K562 (cell line): ENCODE results near the gene OPA3. TPM values are rescaled to one million over a fixed set of nuclear protein-coding genes. Genes with fewer than 3 reads are reported as not detected.

Experiments used
- ADNP ChIP-seq: fragments of 200-800 bp; sonication (Bioruptor generic); IDR thresholded peaks from 2 replicates; pipeline ENCODE4 v1.6.1; 2016; ENCODE audit warnings: missing genetic modification characterization, missing compliant biosample characterization
- BRD4 ChIP-seq: fragments of 200-600 bp; sonication (generic); IDR thresholded peaks from 2 replicates; pipeline ENCODE4 v1.6.1; 2017; ENCODE audit warnings: inconsistent platforms
- COPS2 ChIP-seq: fragments of 450-650 bp; conservative IDR thresholded peaks from 2 replicates; pipeline ENCODE4 v1.6.1; 2016; ENCODE audit warnings: mild to moderate bottlenecking, moderate library complexity
- DPF2 ChIP-seq: fragments of 450-650 bp; IDR thresholded peaks from 2 replicates; pipeline ENCODE4 v1.6.1; 2016
- GTF2A2 ChIP-seq: IDR thresholded peaks from 2 replicates; pipeline ENCODE4 v1.6.1; 2016; ENCODE audit warnings: mild to moderate bottlenecking, missing genetic modification characterization, missing compliant biosample characterization
- KDM4B ChIP-seq, 2 experiments: fragments of 450-650 bp in 1 of 2; sonication (generic) in 1 of 2; IDR thresholded peaks; 2 replicates each; pipeline ENCODE4 v1.6.1; 2016 to 2017; ENCODE audit warnings: borderline replicate concordance in 2 of 2, antibody characterized with exemption in 1 of 2, low read depth in 1 of 2, mild to moderate bottlenecking in 1 of 2
- LARP7 ChIP-seq: fragments of 450-650 bp; IDR thresholded peaks from 2 replicates; pipeline ENCODE4 v1.6.1; 2016
- LCOR ChIP-seq: sonication (generic); formaldehyde crosslinking; IDR thresholded peaks from 2 replicates; pipeline ENCODE4 v1.8.0; 2022; ENCODE audit warnings: mild to moderate bottlenecking, missing genetic modification reagents
- MAFF ChIP-seq: IDR thresholded peaks from 2 replicates; pipeline ENCODE4 v1.6.1; 2012; ENCODE audit warnings: low read length, improper control_type of control experiment
- MBD2 ChIP-seq: sonication (generic); IDR thresholded peaks from 2 replicates; pipeline ENCODE4 v1.6.1; 2016; ENCODE audit warnings: low read depth, borderline replicate concordance
- MECOM ChIP-seq: fragments of 250-450 bp; sonication (Bioruptor Pico); IDR thresholded peaks from 2 replicates; pipeline ENCODE4 v1.8.0; 2022; ENCODE audit warnings: inconsistent platforms
- NBN ChIP-seq: fragments of 450-650 bp; IDR thresholded peaks from 2 replicates; pipeline ENCODE4 v1.6.1; 2016; ENCODE audit warnings: low read depth, mild to moderate bottlenecking
- NCOR1 ChIP-seq: fragments of 450-650 bp; IDR thresholded peaks from 2 replicates; pipeline ENCODE4 v1.6.1; 2016; ENCODE audit warnings: mild to moderate bottlenecking, moderate library complexity
- PHF8 ChIP-seq: fragments of 200-600 bp; sonication (generic); IDR thresholded peaks from 2 replicates; pipeline ENCODE4 v1.6.1; 2012; ENCODE audit warnings: mixed run types, mild to moderate bottlenecking, inconsistent platforms, low read length, moderate library complexity, borderline replicate concordance
- RUNX1 ChIP-seq: sonication (generic); IDR thresholded peaks from 2 replicates; pipeline ENCODE4 v1.6.1; 2016; ENCODE audit warnings: antibody characterized with exemption, low read depth
- SMAD4 ChIP-seq: fragments of 250-450 bp; sonication (Bioruptor Pico); conservative IDR thresholded peaks from 2 replicates; pipeline ENCODE4 v1.8.0; 2021; ENCODE audit warnings: inconsistent platforms, mild to moderate bottlenecking, moderate library complexity
- SMARCA5 ChIP-seq: fragments of 450-650 bp; IDR thresholded peaks from 2 replicates; pipeline ENCODE4 v1.6.1; 2016
- SNIP1 ChIP-seq: fragments of 450-650 bp; IDR thresholded peaks from 2 replicates; pipeline ENCODE4 v1.7.1; 2017; ENCODE audit warnings: low read depth, mild to moderate bottlenecking
- TEAD4 ChIP-seq, 2 experiments: sonication (generic) in 1 of 2; formaldehyde crosslinking in 1 of 2; IDR thresholded peaks; 2 replicates each; pipeline versions ENCODE4 v1.6.1 to v1.8.0; 2012 to 2022; ENCODE audit warnings: borderline replicate concordance in 1 of 2, inconsistent platforms in 1 of 2, low read length in 1 of 2, mild to moderate bottlenecking in 1 of 2, missing genetic modification reagents in 1 of 2
- ZBTB7A ChIP-seq: IDR thresholded peaks from 2 replicates; pipeline ENCODE4 v1.6.1; 2011; ENCODE audit warnings: low read depth, mild to moderate bottlenecking, low read length, moderate library complexity, borderline replicate concordance; ENCODE audit not compliant: control insufficient read depth
- ZC3H8 ChIP-seq: fragments of 450-650 bp; IDR thresholded peaks from 2 replicates; pipeline ENCODE4 v1.6.1; 2017
- ZNF347 ChIP-seq: fragments of 450-650 bp; formaldehyde crosslinking; IDR thresholded peaks from 2 replicates; pipeline ENCODE4 v1.4.0; 2020; ENCODE audit warnings: low read depth, mild to moderate bottlenecking, moderate library complexity
- ZNF586 ChIP-seq: fragments of 450-650 bp; formaldehyde crosslinking; conservative IDR thresholded peaks from 2 replicates; pipeline ENCODE4 v1.4.0; 2020; ENCODE audit warnings: mild to moderate bottlenecking, moderate library complexity
- ZNF644 ChIP-seq: fragments of 200-800 bp; sonication (Bioruptor generic); IDR thresholded peaks from 2 replicates; pipeline ENCODE4 v1.6.1; 2016; ENCODE audit warnings: low read depth, missing genetic modification characterization, missing compliant biosample characterization
- polyA plus RNA-seq, 8 experiments: library from polyadenylated mRNA; depleted of rRNA in 4 of 8; stranded (reverse) in 5 of 8; unstranded in 3 of 8; fragments of >200 nt; fragmentation: Nextera tagmentation in 2 of 8; fragmentation: Illumina TruSeq in 1 of 8; extraction: Ambion mirVana in 2 of 8; extraction: Trizol in 1 of 8; gene quantifications; 2 replicates each; pipeline versions ENCODE4 v1.2.1 to v1.2.3, GENCODE V29; 2011 to 2014; ENCODE audit warnings: inconsistent platforms in 1 of 8, missing spikeins in 1 of 8
- total RNA-seq, 7 experiments: library from RNA; depleted of rRNA in 6 of 7; stranded (reverse); fragments of >200 nt in 6 of 7; fragmentation: Illumina TruSeq in 2 of 7; extraction: Trizol in 2 of 7; gene quantifications; 2 replicates each; pipeline versions ENCODE4 v1.2.1 to v1.2.3, GENCODE V29; 2011 to 2021; ENCODE audit warnings: low replicate concordance in 1 of 7
- TF ChIP-seq, protein P1 (sequence below): fragments of 450-650 bp; formaldehyde crosslinking; IDR thresholded peaks from 2 replicates; pipeline ENCODE4 v1.4.0; 2022; ENCODE audit warnings: missing genetic modification characterization
- TF ChIP-seq, protein P2 (sequence below): fragments of 250-450 bp; sonication (Bioruptor Pico); IDR thresholded peaks from 2 replicates; pipeline ENCODE4 v1.8.0; 2021; ENCODE audit warnings: mild to moderate bottlenecking, moderate library complexity
- TF ChIP-seq, protein P3 (sequence below): fragments of 250-450 bp; sonication (Bioruptor Pico); IDR thresholded peaks from 2 replicates; pipeline ENCODE4 v1.5.0; 2021
- TF ChIP-seq, protein P4 (sequence below): fragments of 450-650 bp; IDR thresholded peaks from 2 replicates; pipeline ENCODE4 v1.6.1; 2017; ENCODE audit warnings: mild to moderate bottlenecking, moderate library complexity

OPA3 gene
- total and polyA plus RNA-seq, 9 of the 15 experiments (the other 6 are each of a cell fraction or from before 2014, with no cell fraction given), result 1.4 to 18.8 (median 9.0) TPM

DNA sequence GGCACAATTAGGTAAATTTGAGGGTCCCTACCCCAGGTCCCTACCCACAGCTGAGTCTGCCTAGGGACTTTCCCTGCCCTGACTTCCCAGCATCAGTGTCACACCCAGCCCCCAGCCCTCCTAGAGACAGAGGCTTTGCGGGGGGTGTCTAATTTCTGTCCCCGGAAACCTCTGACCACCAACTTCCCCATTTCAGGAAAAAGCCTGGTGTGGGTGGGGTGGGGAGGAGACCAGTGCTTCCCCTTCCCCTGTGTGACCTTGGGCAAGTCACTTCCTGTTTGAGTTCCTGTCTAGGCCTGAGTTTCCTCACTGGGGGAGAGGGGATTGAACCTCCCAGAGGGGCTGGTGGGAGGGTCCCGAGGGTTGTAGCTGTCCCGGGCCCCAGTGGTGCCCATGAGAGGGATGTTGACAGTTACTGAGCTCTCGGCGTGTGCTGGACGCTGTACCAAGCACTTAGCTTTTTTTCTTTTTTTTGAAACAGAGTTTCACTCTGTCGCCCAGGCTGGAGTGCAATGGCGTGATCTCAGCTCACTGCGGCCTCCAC is 69.4 kb downstream of the OPA3 start (continued):
- TF ChIP-seq, protein P1, sequence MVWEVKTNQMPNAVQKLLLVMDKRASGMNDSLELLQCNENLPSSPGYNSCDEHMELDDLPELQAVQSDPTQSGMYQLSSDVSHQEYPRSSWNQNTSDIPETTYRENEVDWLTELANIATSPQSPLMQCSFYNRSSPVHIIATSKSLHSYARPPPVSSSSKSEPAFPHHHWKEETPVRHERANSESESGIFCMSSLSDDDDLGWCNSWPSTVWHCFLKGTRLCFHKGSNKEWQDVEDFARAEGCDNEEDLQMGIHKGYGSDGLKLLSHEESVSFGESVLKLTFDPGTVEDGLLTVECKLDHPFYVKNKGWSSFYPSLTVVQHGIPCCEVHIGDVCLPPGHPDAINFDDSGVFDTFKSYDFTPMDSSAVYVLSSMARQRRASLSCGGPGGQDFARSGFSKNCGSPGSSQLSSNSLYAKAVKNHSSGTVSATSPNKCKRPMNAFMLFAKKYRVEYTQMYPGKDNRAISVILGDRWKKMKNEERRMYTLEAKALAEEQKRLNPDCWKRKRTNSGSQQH (CRISPR knock-in tag), result no peak
- TF ChIP-seq TEAD4 (IDR thresholded peaks at IDR 0.05; ENCODE audit: low read length) (peak; percentile 23; the same call in 1 of the 2 replicates), TEAD4 (CRISPR knock-in tag; IDR thresholded peaks at IDR 0.05; ENCODE audit: borderline replicate concordance) (no peak), MAFF (no peak), ZNF347 (CRISPR knock-in tag) (no peak), SMAD4 (peak; percentile 49), SNIP1 (no peak), PHF8 (no peak), MBD2 (no peak), BRD4 (no peak), ZBTB7A (peak; percentile 90), LCOR (peak; percentile 80; the same call in 1 of the 2 replicates), COPS2 (no peak), MECOM (CRISPR knock-in tag) (no peak), KDM4B (IDR thresholded peaks at IDR 0.05; ENCODE audit: borderline replicate concordance in 2 of 2, low read depth in 1 of 2) (0 out of 4 replicates have a peak, but pooled peaks of 1 of the 2 experiments have one; percentile 63), RUNX1 (no peak), NCOR1 (no peak), ZC3H8 (no peak), NBN (no peak), ZNF644 (tag) (no peak), DPF2 (peak; percentile 48; the same call in 1 of the 2 replicates), GTF2A2 (tag) (no peak), ZNF586 (CRISPR knock-in tag) (no peak), SMARCA5 (peak; percentile 10), ADNP (tag) (peak; percentile 78), LARP7 (no peak)
- TF ChIP-seq, protein P2, sequence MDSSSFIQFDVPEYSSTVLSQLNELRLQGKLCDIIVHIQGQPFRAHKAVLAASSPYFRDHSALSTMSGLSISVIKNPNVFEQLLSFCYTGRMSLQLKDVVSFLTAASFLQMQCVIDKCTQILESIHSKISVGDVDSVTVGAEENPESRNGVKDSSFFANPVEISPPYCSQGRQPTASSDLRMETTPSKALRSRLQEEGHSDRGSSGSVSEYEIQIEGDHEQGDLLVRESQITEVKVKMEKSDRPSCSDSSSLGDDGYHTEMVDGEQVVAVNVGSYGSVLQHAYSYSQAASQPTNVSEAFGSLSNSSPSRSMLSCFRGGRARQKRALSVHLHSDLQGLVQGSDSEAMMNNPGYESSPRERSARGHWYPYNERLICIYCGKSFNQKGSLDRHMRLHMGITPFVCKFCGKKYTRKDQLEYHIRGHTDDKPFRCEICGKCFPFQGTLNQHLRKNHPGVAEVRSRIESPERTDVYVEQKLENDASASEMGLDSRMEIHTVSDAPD (CRISPR knock-in tag), result no peak
- TF ChIP-seq, protein P3, sequence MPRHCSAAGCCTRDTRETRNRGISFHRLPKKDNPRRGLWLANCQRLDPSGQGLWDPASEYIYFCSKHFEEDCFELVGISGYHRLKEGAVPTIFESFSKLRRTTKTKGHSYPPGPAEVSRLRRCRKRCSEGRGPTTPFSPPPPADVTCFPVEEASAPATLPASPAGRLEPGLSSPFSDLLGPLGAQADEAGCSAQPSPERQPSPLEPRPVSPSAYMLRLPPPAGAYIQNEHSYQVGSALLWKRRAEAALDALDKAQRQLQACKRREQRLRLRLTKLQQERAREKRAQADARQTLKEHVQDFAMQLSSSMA (CRISPR knock-in tag), result no peak
- TF ChIP-seq, protein P4, sequence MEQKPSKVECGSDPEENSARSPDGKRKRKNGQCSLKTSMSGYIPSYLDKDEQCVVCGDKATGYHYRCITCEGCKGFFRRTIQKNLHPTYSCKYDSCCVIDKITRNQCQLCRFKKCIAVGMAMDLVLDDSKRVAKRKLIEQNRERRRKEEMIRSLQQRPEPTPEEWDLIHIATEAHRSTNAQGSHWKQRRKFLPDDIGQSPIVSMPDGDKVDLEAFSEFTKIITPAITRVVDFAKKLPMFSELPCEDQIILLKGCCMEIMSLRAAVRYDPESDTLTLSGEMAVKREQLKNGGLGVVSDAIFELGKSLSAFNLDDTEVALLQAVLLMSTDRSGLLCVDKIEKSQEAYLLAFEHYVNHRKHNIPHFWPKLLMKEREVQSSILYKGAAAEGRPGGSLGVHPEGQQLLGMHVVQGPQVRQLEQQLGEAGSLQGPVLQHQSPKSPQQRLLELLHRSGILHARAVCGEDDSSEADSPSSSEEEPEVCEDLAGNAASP, result no peak
